CD14-positive monocyte (primary cell): ENCODE results near the gene IGLL1. TPM values are rescaled to one million over a fixed set of nuclear protein-coding genes. Genes with fewer than 3 reads are reported as not detected.
"Not testable (repeated sequence)": the region's sequence is repeated elsewhere in the genome, so short reads cannot be mapped to it uniquely, and the experiment has no call there.

ENCODE experiments used
- DNase-seq, 3 donors: peaks; one replicate each; pipeline ENCODE4 v3.0.0-alpha.2; 2011 to 2022
- H2AFZ ChIP-seq: 2 replicates; pipeline ENCODE4 v1.6.0; 2012; ENCODE audit warnings: mild to moderate bottlenecking, low read depth, low read length, inconsistent platforms; ENCODE audit not compliant: insufficient read depth, poor library complexity, severe bottlenecking
- H3K27ac ChIP-seq, 2 donors: 1 replicate in 1 of 2; 2 replicates in 1 of 2; pipeline ENCODE4 v1.5.1; 2012 to 2013; ENCODE audit warnings: low read length in 2 of 2, control low read depth in 1 of 2, inconsistent platforms in 1 of 2, low read depth in 1 of 2, mild to moderate bottlenecking in 1 of 2
- H3K27me3 ChIP-seq, 2 donors: one replicate each; pipeline versions ENCODE4 v1.6.0 to v1.6.1; 2011 to 2013; ENCODE audit warnings: low read length in 2 of 2; ENCODE audit not compliant: control insufficient read depth in 2 of 2, insufficient read depth in 2 of 2
- H3K36me3 ChIP-seq, 2 donors: replicated peaks in 1 of 2; 1 replicate in 1 of 2; 2 replicates in 1 of 2; pipeline versions ENCODE4 v1.5.1 to v1.6.1; 2012 to 2013; ENCODE audit warnings: low read length in 2 of 2, control low read depth in 1 of 2, inconsistent platforms in 1 of 2, mild to moderate bottlenecking in 1 of 2; ENCODE audit not compliant: insufficient read depth in 2 of 2, control insufficient read depth in 1 of 2
- H3K4me1 ChIP-seq, 2 donors: 1 replicate in 1 of 2; 2 replicates in 1 of 2; pipeline versions ENCODE4 v1.5.1 to v1.6.1; 2012 to 2013; ENCODE audit warnings: low read length in 2 of 2, control low read depth in 1 of 2, inconsistent platforms in 1 of 2, mild to moderate bottlenecking in 1 of 2, moderate library complexity in 1 of 2; ENCODE audit not compliant: insufficient read depth in 2 of 2, control insufficient read depth in 1 of 2
- H3K4me2 ChIP-seq: replicated peaks from 2 replicates; pipeline ENCODE3; 2012; ENCODE audit warnings: low read length, moderate library complexity, mild to moderate bottlenecking; ENCODE audit not compliant: poor library complexity, severe bottlenecking; ENCODE audit errors: extremely low read depth
- H3K4me3 ChIP-seq, 3 experiments: fragments of 200-600 bp in 1 of 3; sonication (generic) in 1 of 3; replicated peaks in 1 of 3; 1 replicate in 2 of 3; 2 replicates in 1 of 3; pipeline ENCODE4 v1.5.1; 2011 to 2013; ENCODE audit warnings: low read length in 3 of 3, mild to moderate bottlenecking in 3 of 3, control low read depth in 2 of 3, low read depth in 2 of 3, inconsistent platforms in 1 of 3, moderate library complexity in 1 of 3
- H3K79me2 ChIP-seq: 2 replicates; pipeline ENCODE4 v1.6.0; 2012; ENCODE audit warnings: mild to moderate bottlenecking, control low read depth, inconsistent platforms, low read length, moderate library complexity; ENCODE audit not compliant: insufficient read depth
- H3K9ac ChIP-seq: 2 replicates; pipeline ENCODE4 v1.6.0; 2017; ENCODE audit warnings: low read length, mild to moderate bottlenecking; ENCODE audit not compliant: insufficient read depth, poor library complexity, severe bottlenecking
- H3K9me3 ChIP-seq, 2 donors: replicated peaks in 1 of 2; 1 replicate in 1 of 2; 2 replicates in 1 of 2; pipeline versions ENCODE4 v1.5.1 to v1.6.1; 2012 to 2013; ENCODE audit warnings: low read length in 2 of 2, control low read depth in 1 of 2; ENCODE audit not compliant: control insufficient read depth in 1 of 2, insufficient read depth in 1 of 2
- H4K20me1 ChIP-seq: 2 replicates; pipeline ENCODE4 v1.6.0; 2012; ENCODE audit warnings: mild to moderate bottlenecking, low read length, control low read depth, moderate library complexity; ENCODE audit not compliant: insufficient read depth
- H3K27ac Mint-ChIP-seq, 7 donors: one replicate each; pipeline ENCODE4 v1.8.0; 2020; ENCODE audit warnings: mild to moderate bottlenecking in 7 of 7, mixed read lengths in 7 of 7, moderate library complexity in 6 of 7, inconsistent platforms in 2 of 7
- H3K27me3 Mint-ChIP-seq, 3 donors: one replicate each; pipeline ENCODE4 v1.8.0; 2021 to 2022; ENCODE audit warnings: low read depth in 3 of 3, mild to moderate bottlenecking in 3 of 3, mixed read lengths in 3 of 3, moderate library complexity in 3 of 3, inconsistent platforms in 1 of 3
- H3K36me3 Mint-ChIP-seq, 2 donors: one replicate each; pipeline ENCODE4 v1.8.0; 2020; ENCODE audit warnings: mixed read lengths in 2 of 2, inconsistent platforms in 1 of 2, mild to moderate bottlenecking in 1 of 2
- H3K4me1 Mint-ChIP-seq: one replicate; pipeline ENCODE4 v1.8.0; 2020; ENCODE audit warnings: mild to moderate bottlenecking, mixed read lengths
- H3K4me3 Mint-ChIP-seq, 2 donors: one replicate each; pipeline ENCODE4 v1.8.0; 2020; ENCODE audit warnings: mild to moderate bottlenecking in 2 of 2, mixed read lengths in 2 of 2, moderate library complexity in 1 of 2
- H3K9me3 Mint-ChIP-seq, 7 donors: one replicate each; pipeline ENCODE4 v1.8.0; 2020 to 2022; ENCODE audit warnings: mixed read lengths in 7 of 7, mild to moderate bottlenecking in 6 of 7, moderate library complexity in 6 of 7, inconsistent platforms in 2 of 7
- WGBS: methylation state at CpG from one replicate; pipeline ENCODE4 v1.1.5; 2013; ENCODE audit warnings: missing lambda C conversion rate; ENCODE audit not compliant: insufficient coverage; 5-methylcytosine and 5-hydroxymethylcytosine counted together
- intact Hi-C, 2 donors: fragments of 100-400 bp; cut with micrococcal nuclease; formaldehyde crosslinking; loops; one replicate each; pipeline versions ENCODE4 v1.15.0 to v1.15.1; 2023
- polyA plus RNA-seq, 3 donors: library from polyadenylated mRNA; depleted of rRNA in 1 of 3; unstranded in 2 of 3; stranded (reverse) in 1 of 3; fragments of 300-500 nt in 2 of 3; fragments of >200 nt in 1 of 3; fragmentation: Illumina TruSeq in 2 of 3; gene quantifications; 1 replicate in 2 of 3; 2 replicates in 1 of 3; pipeline ENCODE4 v1.2.3, GENCODE V29; 2012 to 2021
- TF ChIP-seq, protein P1 (sequence below): fragments of 200-600 bp; IDR thresholded peaks from one replicate; pipeline ENCODE4 v1.8.0; 2022; ENCODE audit warnings: antibody characterized with exemption, mild to moderate bottlenecking

IGLL1 gene
- polyA plus RNA-seq, 3 donors: not detected

DNA sequence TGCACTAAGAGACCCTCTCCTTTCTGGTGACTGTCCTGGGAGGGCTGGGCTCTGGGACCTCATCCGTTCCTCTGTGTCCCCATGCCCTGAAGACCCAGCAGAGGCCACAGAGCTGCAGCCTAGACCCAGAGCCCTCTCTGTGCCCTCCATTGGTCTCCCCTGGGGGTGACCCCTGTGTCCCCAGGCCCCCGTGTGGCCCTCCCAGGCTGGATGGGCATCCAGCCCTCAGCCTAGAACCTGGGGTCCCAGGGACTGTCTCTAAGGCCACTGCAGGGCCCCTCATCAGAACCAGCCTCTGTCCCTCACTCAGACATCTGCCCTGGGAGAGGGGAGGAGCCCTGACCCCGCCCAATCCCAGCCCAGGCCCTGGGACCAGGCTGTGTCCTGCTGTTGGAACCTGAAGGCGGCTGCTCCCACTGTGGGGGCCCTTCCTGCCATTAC lies 5.7 kb downstream of the IGLL1 start:
- H3K4me1 ChIP-seq: no peaks in the 10 kb centered on the region
- WGBS: 94% methylated on average over 2 of the region's 4 CpGs
- no peak overlapping the region for H3K9ac ChIP-seq
- no peaks in the 10 kb centered on the region for H3K9me3 ChIP-seq
- H3K4me2 ChIP-seq: no peak overlapping the region
- H3K27me3 ChIP-seq: peaks cover 0 to 8% of the 10 kb centered on the region in 2 donors
- no peak overlapping the region for H3K27ac Mint-ChIP-seq
- no peaks in the 10 kb centered on the region for H4K20me1 ChIP-seq
- intact Hi-C loops: no loop called here
- H3K36me3 Mint-ChIP-seq: no peaks in the 10 kb centered on the region
- H3K4me3 ChIP-seq: no peak overlapping the region
- H3K4me1 Mint-ChIP-seq: peaks cover 6% of the 10 kb centered on the region
- no peak overlapping the region for H2AFZ ChIP-seq
- no peak overlapping the region for H3K4me3 Mint-ChIP-seq
- H3K27me3 Mint-ChIP-seq: peaks cover 7 to 13% (median 9%) of the 10 kb centered on the region in 3 donors
- H3K27ac ChIP-seq: no peak overlapping the region
- TF ChIP-seq, protein P1, sequence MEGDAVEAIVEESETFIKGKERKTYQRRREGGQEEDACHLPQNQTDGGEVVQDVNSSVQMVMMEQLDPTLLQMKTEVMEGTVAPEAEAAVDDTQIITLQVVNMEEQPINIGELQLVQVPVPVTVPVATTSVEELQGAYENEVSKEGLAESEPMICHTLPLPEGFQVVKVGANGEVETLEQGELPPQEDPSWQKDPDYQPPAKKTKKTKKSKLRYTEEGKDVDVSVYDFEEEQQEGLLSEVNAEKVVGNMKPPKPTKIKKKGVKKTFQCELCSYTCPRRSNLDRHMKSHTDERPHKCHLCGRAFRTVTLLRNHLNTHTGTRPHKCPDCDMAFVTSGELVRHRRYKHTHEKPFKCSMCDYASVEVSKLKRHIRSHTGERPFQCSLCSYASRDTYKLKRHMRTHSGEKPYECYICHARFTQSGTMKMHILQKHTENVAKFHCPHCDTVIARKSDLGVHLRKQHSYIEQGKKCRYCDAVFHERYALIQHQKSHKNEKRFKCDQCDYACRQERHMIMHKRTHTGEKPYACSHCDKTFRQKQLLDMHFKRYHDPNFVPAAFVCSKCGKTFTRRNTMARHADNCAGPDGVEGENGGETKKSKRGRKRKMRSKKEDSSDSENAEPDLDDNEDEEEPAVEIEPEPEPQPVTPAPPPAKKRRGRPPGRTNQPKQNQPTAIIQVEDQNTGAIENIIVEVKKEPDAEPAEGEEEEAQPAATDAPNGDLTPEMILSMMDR: no peak
- no peaks in the 10 kb centered on the region for H3K79me2 ChIP-seq
- H3K36me3 ChIP-seq: no peaks in the 10 kb centered on the region
- peaks cover 0 to 2% (median 0%) of the 10 kb centered on the region in 7 donors for H3K9me3 Mint-ChIP-seq
- no peak for DNase-seq

DNA sequence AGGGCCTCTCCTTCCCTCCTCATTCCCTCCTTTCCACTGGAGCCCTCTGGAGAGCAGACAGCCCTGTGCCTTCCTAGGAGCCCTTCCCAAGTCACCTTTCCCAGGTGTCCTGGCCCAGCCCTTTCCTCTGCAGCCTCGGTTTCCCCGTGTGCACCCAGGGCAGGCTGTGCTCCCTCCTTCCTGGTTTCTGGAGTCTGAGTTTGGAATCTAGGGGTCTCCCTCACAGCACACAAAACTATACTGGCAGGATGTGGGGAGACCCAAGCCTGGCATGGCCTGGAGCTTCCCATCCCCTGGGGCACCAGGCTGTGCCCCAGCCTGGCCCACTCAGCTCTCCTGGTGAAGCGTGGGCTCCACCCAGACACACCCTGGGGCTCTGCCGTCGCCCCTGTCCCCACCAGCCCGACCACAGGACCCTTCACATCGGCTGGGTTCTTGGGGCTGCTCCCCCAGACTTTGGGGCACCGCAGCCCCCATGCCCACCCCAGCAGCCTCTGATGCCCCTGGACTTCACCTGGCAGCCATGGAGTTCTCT lies 6.3 kb downstream of the IGLL1 start:
- H3K27ac Mint-ChIP-seq, H3K4me3 Mint-ChIP-seq, intact Hi-C loops: not testable (repeated sequence)

DNA sequence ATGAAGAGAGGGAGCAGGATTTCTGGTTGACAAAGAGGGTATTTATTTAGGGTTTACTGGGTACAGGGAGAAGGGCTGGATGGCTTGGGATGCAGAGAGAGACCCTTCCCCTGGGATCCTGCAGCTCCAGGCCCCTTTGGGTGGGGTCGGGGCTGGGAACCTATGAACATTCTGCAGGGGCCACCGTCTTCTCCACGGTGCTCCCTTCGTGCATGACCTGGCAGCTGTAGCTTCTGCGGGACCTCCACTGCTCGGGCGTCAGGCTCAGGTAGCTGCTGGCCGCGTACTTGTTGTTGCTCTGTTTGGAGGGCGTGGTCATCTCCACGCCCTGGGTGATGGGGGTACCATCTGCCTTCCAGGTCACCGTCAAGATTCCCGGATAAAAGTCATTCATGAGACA lies 7.0 kb downstream of the IGLL1 start:
- H3K9me3 ChIP-seq, intact Hi-C loops, H3K4me2 ChIP-seq, H3K4me1 Mint-ChIP-seq, H3K36me3 Mint-ChIP-seq, DNase-seq, H3K4me1 ChIP-seq, H3K9me3 Mint-ChIP-seq, H3K27me3 ChIP-seq, H3K9ac ChIP-seq, H4K20me1 ChIP-seq, H2AFZ ChIP-seq, H3K4me3 ChIP-seq, H3K27ac ChIP-seq, H3K36me3 ChIP-seq, H3K4me3 Mint-ChIP-seq, H3K79me2 ChIP-seq, H3K27ac Mint-ChIP-seq: not testable (repeated sequence)
- peaks cover 4 to 12% (median 6%) of the 10 kb centered on the region in 3 donors for H3K27me3 Mint-ChIP-seq
- 92% methylated on average over 10 of the region's 13 CpGs for WGBS

More for the DNA sequence above, 6.3 kb downstream of the IGLL1 start:
- H3K9me3 Mint-ChIP-seq, H3K36me3 Mint-ChIP-seq, H3K9ac ChIP-seq, H3K4me1 Mint-ChIP-seq, H3K4me2 ChIP-seq, H3K79me2 ChIP-seq, H3K27me3 ChIP-seq, H3K36me3 ChIP-seq, H3K9me3 ChIP-seq, H2AFZ ChIP-seq, H4K20me1 ChIP-seq, H3K4me3 ChIP-seq, H3K27ac ChIP-seq, DNase-seq, H3K4me1 ChIP-seq: not testable (repeated sequence)
- peaks cover 6 to 15% (median 7%) of the 10 kb centered on the region in 3 donors for H3K27me3 Mint-ChIP-seq
- 73% methylated on average over 5 of the region's 8 CpGs for WGBS
